CD1c-positive myeloid dendritic cell (primary cell): ENCODE measurements around the gene RSPO4.
"Not testable (repeated sequence)": the region's sequence is repeated elsewhere in the genome, so short reads cannot be mapped to it uniquely, and the experiment has no call there.

Source experiments
- DNase-seq: peaks from one replicate; pipeline ENCODE4 v3.0.0-alpha.2; 2016; ENCODE audit errors: extremely low spot score

RSPO4 gene

GRCh38 chr20:1003920-1004697 lies 2.0 kb upstream of the RSPO4 start:
- DNase-seq: no peak

DNA sequence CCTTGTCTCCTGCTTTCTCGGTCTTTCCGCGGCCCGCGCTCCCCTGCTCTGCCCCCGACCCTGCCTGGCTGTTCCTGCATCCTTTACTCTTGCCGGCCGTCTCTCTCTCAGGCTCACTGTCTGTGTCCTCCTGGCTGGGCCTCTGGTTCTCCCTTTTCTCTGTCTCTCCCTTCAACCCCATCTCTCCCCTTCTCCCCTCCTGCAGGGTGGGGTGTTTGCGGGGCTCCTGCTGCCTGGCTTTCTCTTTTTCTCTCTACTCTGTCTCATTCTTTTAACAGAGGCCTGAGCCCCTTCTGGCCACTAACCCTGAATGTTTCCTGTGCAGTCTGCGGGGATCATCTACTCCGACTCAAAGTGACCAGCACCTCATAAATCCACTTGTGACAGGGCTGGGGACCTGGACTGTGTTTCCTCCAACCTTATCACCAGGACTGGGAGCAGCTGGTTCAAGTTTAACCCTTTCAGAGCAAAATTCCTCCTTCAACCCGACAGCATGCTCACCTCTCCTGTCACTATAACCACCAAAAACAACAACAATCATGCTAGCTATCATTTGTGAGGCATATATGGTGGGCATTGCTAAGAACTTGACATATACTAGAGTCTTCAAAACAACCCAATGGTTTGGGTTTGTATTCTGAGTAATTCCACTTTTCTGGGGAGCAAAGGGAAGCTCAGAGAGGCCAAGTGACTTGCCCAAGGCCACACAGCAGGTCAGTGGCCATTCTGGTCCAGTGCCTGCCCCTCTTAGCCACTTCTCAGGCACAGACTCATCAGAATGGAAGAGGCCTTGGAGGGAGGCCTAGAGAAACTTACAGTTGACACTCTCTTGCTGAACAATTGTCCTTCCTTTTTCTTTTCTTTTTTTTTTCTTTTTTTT lies 811 bp upstream of the RSPO4 start:
- no peak for DNase-seq

GRCh38 chr20:1001116-1001515 lies 995 bp downstream of the RSPO4 start:
- no peak for DNase-seq

GRCh38 chr20:998231-998830 lies 3.8 kb downstream of the RSPO4 start:
- DNase-seq: no peak

DNA sequence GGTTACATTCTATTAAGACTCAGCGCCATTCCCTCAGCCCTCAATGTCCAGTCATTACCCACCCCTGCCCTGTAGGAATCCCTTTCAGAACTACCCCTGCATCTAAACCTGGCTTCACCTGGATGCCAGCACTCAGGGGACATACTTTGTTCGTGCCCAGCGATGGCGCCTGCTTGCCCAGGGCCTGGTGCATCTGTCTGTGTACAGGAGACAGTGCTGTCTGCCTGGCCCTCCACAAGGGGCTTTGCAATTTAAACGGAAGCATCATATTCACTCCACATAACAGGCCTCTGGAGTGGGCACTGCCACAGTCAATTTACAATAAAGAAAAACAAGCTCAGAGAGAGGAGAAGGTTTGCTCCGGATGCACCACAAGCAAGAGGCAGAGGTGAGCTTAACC lies 4.6 kb downstream of the RSPO4 start:
- no peak for DNase-seq

- DNase-seq: no peak
Measured at GRCh38 chr20:997016-997415, 5.1 kb downstream of the RSPO4 start.

GRCh38 chr20:995170-995569 lies 6.9 kb downstream of the RSPO4 start:
- DNase-seq: no peak

DNA sequence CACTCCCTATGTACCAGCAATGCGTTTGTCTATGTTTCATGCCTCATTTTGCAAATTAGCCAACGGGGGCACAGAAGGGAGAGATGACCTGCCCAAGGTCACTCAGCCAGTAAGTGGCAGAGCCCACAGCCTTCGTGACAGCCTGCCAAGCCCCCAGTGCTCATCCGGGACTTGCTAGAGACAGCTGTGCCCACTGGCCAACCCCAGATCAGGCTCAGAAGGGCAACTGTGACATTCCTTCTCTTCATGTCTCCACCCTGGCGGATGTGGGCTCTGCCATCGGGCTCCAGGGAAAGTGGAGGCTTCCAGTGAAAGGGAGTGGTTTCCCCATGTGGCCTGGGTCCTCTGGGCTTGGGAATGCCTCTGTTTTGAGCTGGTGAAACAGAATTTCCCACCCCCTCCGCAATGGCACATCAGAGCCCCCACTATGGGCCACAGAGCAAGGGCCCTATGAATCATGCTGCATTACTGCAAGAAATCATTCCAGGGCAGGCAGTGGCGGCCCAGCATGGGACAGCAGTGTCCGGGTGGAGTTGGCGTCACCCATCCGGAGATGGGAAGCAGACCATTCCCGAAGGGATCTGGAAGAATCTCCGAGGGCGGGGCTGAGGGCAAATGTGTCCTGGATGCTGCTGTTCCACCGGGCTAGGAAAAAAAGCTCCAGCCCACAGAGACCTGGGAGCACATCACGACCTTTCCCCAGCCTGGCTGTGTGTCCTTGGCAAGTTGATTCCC lies 9.1 kb downstream of the RSPO4 start:
- DNase-seq: no peak

DNA sequence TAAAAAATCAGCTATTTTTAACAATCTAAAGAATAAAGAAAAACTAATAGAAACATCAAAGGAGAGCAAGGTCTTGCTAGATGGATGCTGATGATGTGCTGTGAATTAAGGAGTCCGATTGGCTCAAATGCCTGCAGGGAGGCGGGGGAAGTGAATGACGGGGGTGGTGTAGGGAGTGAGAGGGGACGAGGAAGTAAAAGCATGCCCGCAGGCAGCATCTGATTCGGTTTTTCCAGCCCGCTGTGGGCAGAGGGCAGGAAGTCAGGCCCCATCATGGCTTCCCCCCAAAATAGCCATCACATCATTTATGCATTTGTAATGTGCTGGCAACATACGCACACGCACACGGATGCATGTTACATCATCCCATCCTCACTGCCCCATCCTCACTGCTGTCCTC lies 10.3 kb downstream of the RSPO4 start:
- peak; percentile 13 for DNase-seq

- DNase-seq: no peak
Measured at GRCh38 chr20:990293-990959, 11.7 kb downstream of the RSPO4 start.

- no peak for DNase-seq
Measured at GRCh38 chr20:988272-988671, 13.8 kb downstream of the RSPO4 start.

DNA sequence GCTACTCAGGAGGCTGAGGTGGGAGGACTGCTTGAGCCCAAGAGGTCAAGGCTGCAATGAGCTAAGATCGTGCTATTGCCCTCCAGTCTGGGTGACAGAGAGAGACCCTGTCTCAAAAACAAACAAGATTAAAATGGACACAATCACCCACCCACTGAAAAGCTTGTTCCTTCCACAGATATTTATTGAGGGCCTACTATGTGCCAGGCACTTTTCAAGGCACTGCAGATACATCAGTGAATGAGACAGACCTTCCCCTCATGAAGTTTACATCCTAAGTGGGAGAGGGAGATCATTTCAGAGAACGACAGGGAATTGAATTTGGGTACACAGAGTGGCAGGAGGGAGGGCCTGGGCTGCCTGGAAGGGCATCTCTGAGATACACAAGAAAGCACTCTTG lies 14.4 kb downstream of the RSPO4 start:
- no peak for DNase-seq

DNA sequence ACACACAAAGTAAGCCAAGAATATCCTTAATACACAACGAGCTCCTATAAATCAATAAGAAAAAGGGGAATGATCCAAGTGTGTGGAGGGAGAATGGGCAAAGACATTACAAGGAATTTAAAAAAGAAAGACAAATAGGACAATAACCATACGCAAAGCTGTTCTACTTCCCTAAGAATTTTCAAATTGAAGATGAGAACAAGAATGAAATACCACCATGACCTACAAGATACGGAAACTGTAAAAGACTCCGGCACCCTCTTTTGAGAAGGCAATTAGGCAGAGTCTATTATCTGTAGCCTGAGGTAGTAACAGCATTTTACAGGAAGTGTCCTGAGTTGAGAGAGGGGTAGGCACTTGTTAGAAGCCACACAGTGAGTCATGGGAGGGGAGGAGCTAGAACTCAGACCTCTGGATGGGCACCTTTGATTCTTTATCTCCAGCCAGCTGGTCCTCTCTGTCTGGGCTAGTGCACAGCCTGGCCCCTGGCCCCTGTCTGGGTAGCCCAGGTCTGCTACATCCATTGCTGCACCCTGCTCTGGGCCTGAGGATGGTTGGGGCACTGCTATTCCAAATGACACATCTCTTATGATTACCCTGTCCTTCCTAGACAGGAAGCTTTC lies 15.3 kb downstream of the RSPO4 start:
- DNase-seq: no peak

GRCh38 chr20:984994-985393 lies 17.1 kb downstream of the RSPO4 start:
- DNase-seq: not testable (repeated sequence)

DNA sequence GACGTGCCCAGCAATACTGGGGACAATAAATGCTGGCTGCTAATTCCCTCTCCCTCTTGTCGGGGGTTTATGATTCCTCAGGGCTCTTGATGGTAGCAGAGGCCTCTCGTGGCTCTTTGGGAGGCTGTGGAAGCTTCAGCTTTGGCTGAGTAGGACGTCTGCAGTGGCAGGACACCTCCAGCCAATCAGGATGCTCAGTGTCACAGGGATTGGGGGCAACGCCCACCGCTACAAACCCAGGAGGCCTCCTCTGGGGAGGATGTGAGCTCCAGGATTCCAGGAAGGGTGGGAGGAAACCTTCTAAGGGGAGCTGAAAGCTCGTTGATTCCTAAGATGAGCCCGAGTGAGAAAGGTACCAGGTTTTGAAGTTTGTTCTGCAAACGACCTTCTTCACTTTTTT lies 19.4 kb downstream of the RSPO4 start:
- DNase-seq: no peak

GRCh38 chr20:977021-977420 lies 25.1 kb downstream of the RSPO4 start:
- no peak for DNase-seq

- no peak for DNase-seq
Measured at GRCh38 chr20:976033-976432, 26.1 kb downstream of the RSPO4 start.

DNA sequence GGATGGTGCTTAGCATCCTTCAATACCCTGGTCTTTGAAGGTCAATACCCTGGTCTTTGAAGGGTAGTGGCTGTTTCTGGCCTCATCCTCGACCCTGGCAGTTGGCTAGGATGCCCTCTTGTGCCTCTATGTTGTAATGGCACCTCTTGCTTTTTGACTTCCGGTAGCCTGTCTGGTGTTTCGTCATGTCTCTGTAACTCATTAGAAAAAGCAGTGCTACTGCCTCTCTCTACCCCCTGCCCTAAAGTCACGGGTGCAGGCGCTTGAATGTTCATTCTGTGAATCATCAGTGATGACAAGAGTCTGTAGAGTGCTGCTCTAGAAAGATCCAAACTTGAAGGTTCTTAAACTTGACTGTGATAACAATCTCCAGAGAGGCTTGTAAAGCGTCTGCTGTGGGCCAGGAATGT lies 28.3 kb downstream of the RSPO4 start:
- DNase-seq: peak; percentile 62

DNA sequence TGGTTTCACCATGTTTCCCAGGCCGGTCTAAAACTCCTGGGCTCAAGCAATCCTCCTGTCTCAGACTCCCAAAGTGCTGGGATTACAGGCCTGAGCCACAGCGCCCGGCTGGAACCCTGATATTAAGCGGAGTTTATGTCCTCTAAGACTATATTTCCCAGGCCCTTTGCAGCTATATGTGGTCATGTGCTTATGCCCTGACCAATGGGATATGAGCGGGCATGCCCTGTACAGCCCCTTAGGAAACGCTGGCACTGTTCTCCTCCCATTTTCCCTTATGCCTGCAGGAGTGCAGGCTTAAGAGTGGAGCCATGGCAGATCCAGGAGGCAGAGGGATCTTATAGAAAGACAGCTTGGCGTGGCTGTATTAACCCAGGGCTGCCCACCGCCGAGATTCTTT lies 29.9 kb downstream of the RSPO4 start:
- no peak for DNase-seq

DNA sequence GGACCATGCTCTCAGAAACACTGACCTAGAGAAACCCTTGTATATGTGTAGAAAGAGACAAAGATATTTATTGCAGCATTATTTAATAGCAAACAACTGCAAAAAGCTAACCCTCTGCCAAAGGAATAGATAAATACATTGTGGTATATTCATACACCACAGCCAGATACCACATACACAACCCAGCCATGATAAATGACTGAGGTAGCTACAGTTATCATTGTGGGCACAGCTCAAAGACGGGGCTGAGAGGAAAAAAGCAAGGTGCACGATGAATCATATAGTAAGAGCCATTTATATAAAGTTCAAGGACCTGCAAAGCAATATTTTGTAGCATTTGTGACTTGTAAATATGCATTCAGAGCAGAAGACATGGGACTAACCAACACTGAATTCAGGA lies 30.8 kb downstream of the RSPO4 start:
- no peak for DNase-seq

DNA sequence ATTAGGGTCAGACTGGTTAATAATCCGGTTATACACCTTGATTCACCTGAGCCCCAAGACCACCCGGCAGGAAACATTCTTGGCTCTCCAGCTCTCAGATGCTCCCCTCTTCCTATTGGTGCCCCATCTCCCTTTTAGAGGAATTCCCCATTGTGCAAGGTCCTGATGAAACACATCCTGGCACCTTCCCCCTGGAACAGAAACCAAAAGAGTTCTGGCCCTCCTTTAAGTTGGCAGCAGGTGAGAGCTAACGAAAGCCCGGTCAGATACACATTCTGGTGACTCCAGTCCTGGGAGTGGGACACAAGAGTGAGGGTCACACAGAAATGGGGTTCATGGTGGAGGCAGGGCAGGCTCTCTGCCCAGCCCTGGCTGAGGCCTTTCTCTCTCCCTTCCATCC lies 32.2 kb downstream of the RSPO4 start:
- no peak for DNase-seq
